NCI-H1048 (cell line): ENCODE measurements around the gene HYOU1.
"Not testable (repeated sequence)": the region's sequence is repeated elsewhere in the genome, so short reads cannot be mapped to it uniquely, and the experiment has no call there.

ENCODE experiments used
- DNase-seq: peaks from one replicate; lab custom pipeline; 2025; lab: John Stamatoyannopoulos, UW

HYOU1 gene, protein sequence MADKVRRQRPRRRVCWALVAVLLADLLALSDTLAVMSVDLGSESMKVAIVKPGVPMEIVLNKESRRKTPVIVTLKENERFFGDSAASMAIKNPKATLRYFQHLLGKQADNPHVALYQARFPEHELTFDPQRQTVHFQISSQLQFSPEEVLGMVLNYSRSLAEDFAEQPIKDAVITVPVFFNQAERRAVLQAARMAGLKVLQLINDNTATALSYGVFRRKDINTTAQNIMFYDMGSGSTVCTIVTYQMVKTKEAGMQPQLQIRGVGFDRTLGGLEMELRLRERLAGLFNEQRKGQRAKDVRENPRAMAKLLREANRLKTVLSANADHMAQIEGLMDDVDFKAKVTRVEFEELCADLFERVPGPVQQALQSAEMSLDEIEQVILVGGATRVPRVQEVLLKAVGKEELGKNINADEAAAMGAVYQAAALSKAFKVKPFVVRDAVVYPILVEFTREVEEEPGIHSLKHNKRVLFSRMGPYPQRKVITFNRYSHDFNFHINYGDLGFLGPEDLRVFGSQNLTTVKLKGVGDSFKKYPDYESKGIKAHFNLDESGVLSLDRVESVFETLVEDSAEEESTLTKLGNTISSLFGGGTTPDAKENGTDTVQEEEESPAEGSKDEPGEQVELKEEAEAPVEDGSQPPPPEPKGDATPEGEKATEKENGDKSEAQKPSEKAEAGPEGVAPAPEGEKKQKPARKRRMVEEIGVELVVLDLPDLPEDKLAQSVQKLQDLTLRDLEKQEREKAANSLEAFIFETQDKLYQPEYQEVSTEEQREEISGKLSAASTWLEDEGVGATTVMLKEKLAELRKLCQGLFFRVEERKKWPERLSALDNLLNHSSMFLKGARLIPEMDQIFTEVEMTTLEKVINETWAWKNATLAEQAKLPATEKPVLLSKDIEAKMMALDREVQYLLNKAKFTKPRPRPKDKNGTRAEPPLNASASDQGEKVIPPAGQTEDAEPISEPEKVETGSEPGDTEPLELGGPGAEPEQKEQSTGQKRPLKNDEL

DNA sequence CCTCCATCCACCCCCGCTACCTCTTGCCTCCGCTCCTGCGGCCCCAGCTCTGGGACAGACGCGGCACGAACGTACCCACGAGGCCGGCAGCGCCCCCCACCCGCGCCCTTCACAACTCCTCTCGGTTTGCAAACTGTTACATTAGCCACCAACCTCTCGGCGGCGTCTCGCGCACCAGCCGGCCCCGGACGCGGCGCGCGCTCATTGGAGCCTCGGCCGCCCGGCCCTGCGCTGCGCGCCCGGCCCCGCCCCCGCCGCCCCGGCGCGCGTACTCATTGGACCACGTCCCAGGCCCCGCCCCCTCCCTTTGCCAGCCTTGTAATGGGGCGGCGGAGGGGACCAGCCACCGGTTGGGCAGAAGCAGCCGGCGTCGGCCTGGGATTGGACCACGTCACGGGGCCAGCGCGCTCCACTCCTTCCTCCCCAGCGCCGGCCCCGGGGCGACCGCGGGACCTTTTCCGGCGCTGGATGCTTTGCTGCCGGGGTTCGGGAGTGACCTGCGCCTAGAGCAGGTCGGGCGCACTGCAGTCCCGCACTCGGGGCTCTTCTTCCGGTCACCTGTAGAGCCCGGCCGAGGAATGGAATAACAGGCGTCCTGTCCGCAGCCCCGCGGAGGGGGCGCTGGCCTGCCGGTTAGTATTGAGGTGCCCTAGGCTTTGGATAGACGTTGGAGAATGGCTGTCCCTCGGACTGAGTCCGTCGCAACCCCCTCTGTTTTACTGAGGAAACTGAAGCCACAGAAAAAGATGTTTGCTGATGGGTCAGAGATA is at the start of gene HYOU1:
Gene HYOU1, minus strand, starts transcription at position 206 of the 770 bp plus-strand sequence. CDS start 1,045 bp downstream, outside the sequence.
- peak; percentile 97 for DNase-seq

DNA sequence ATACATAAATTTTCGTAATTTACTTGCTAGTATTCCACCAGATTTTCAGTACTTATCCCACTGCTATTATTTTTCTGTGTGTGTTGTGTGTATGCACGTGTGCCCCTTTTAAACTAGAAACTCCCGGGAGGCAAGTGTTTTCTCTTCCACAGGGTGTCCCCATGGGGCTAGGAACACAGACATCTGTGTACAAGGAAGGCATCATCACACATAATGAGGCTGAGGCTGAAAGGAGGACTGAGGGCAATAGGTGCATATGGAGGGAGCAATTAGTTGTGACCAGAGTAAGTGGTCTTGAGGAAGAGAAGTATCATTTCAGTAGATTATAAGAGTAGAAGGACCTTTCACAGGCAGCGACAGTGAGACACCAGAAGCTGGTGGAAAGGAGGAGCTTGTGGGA is 46.8 kb upstream of the HYOU1 start:
- DNase-seq, result no peak

DNA sequence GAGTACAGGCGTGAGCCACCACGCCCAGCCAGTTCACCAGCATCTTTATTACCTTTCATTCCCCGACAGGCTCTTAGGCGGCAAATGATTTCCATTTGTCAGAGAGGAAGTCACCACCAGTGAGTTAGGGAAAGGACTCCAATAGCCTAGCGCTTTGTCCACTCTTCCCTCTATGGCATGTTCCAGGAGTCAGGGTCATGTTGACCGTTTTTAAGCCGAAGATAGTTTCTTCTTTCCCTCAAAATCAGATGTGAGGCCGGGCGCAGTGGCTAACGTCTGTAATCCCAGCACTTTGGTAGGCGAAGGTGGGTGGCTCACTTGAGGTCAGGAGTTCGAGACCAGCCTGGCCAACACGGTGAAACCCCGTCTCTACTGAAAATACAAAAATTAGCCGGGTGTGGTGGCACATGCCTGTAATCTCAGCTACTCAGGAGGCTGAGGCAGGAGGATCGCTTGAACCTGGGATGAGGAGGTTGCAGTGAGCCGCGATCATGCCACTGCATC is 46.2 kb upstream of the HYOU1 start:
- DNase-seq, result not testable (repeated sequence)

DNA sequence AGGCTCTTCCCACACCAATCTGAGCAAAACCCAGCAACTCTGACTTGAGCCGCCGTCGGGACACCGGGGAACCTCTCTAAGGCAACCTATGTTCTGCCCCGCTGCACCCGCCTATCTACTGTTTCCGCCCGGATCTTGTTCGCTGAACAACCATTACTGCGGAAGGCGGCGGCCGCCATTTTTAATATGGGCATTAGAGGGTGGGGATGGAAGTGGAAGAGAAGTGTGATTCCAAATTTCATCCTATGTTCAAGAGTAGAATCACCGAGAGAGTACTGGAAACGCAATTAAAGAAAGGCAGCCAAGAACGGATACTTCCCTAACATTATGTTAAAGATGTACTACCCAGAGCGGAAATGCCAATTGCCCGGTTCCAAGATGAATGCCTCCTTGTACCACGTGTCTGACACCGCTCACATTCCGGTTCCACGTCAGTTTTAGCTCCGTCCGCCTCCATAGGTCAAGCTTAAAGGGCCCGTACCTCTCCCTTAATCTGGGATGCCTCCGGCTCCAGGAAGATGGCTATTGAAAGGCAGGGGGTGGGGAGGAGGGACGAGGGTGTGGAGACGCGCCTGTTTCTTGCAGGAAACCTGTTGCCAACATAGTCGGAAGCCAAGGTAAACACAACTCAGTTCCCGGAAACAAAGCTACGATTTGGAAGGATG is 44.9 kb upstream of the HYOU1 start, which contains the start of gene DPAGT1:
Gene DPAGT1, minus strand, starts transcription at position 95 of the 665 bp plus-strand sequence. CDS start 198 bp downstream, outside the sequence.
- peak; percentile 75 for DNase-seq

DNA sequence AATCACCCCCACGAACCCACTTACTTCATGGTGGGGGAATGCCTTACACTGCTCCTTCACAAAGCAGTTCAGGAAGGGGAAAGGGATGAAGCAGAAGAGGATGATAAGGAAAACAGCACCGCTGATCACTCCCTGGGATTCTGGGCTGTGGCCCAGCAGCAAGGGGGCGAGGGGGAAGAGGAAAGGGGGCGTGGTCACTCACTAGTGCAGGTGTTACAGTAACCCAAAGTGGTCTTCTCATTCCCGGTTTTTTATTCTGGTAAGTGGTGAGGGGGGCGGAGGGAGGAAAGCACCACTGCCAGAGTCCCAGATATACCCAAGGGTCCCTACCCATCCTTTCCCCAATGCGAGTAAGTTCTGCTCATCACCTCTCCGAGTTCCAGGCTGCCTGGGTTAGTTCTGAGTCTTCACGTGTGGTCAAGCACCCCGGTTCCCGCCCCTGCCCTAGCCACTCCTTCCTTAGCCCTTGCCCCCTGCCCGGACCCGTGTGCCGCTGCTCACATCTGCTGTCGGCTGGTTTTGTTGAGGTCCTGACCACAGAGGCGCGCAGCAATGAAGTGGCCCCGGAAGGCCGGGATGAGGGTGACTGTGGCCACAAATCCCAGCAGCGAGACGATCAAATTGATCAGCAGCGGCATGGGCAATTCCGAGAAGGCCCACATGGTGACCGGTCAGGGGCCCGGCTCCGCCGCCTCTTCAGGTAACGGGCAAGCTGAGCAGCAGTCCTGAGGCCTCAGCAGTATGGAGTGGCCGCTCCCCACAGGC is 44.2 kb upstream of the HYOU1 start:
- DNase-seq, result no peak

DNA sequence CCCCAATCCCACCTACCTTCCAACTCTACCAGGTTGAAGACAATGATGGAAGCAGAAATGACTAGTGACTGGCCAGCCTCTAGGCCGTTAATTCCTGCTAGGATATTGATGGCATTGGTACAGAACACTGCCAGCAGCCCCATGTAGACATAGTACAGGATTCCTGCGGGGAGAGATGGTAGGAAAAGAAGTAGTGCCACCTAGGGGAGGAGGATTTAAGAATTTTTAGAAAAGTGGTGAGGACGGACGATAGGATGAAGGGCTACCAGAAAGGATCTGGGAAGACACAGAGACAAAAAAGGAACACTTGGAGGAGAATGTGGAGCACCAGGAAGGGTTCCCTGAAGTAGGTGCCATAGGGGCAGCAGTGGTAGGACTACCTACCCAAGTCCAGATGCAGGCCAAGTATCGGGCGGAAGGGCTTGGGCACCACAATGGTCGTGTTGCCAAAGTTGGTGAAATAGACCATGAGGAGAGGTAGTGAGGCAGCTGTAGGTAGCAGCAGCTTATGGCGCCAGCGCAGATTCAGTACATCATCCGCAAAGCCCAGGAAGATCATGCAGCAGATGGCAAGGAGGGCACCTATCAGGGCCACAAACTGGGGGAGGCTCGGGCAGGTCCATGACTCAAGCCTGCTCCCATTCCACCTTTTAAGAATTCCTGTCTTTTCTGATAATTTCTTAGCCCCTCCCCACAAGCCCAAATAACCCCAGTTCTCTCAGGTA is 43.4 kb upstream of the HYOU1 start:
- DNase-seq, result no peak

DNA sequence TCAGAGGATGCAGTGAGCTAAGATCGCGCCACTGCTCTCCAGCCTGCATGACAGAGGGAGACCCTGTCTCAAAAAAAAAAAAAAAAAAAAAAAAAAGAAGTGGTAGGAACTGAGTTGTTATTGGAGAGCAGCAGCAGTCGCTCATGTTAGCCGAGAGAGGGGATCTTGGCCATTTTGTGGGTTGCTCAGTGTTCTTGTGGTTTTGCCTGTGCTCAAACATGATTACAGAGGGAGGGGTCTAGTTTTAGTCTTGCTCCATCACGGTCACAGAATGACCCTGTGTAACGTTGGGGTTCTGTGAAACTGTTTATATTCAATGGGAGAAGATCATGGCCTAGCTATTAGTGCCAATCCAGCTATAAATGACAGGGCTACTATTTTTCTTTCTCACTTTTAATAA is 42.7 kb upstream of the HYOU1 start:
- DNase-seq, result no peak

DNA sequence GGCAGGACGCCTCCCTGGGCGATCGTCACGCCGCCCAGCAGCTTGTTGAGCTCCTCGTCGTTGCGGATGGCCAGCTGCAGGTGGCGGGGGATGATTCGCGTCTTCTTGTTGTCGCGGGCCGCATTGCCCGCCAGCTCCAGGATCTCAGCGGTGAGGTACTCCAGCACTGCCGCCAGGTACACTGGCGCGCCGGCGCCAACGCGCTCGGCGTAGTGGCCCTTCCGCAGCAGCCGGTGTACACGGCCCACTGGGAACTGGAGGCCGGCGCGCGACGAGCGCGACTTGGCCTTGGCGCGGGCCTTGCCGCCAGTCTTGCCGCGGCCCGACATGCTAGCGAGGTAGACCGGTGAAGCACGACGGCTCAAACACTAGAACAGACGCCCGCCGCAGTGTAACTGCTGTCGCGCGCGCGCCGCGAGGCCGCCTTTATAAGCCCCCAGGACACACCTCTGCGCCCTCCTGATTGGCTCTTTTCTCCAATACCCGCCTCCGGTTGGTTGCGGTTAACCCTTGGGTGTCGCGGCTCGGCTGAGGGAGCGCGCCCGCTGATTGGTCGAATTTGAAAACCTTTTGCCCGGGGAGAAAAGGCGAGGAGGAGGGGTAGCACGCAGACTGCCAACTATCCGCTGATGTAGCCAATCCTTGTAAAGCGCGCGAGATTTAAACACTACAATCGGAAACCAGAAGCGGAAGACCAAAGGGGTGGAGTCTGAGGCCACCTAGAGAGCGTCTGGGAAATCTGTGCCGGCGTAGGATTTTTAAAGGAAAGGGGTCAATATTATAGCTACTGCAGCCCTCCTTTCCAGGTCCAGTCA is 38.3 kb upstream of the HYOU1 start:
- DNase-seq, result peak; percentile 97

DNA sequence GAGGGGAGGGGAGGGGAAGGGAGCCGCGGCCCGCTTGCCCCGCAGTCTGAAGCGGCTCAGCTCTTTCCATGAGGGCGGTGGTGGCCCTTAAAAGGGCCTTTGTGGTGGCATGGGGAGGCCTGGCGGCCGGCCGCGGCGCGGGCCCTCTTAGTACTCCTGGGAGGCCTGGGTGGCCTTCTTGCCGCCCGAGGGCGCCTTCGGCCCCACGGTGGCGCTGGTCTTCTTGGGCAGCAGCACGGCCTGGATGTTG is 37.7 kb upstream of the HYOU1 start:
- no peak for DNase-seq

DNA sequence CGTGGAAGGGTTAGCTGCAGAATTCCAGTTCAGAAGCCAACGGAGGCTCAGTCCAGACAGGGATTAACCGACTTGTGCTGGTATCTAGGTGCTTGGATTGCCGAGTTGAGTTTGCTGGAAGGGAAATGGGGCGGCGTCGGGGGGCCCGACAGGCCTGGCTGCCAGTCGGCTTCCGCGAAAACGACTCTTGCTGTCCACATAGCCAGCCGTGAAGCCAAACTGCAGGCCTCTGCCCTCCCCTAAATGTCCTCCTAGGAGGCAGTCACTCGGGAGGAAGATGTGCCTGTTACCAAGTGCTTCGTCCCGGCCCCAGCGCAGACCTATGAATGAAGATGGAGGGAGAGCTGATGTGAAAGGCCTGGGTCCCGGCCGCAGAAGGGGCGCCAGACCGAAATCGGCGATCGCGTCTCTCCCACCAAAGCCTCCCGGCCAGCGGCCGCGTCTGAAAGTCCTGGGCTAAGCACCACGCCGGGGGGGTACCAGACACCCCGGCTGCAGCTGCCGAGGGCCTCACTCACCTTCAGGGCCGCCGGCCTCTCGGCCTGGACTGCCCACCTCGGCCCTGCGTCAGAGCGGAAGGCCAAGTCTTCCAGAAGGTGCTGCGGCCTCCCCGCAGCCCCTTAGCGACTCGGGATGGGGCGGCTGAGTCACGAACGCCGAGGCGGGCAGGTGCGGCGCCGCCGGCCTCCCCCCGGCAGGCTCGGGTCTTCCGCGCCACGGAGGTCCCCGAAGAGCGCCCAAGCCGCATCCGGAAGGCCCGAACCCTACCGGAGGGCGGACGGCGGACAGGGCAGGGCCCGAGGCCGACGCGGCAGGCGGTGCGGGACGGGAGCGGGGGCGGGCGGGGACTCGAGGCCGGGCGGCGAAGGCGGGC is 37.2 kb upstream of the HYOU1 start:
- DNase-seq, result no peak

DNA sequence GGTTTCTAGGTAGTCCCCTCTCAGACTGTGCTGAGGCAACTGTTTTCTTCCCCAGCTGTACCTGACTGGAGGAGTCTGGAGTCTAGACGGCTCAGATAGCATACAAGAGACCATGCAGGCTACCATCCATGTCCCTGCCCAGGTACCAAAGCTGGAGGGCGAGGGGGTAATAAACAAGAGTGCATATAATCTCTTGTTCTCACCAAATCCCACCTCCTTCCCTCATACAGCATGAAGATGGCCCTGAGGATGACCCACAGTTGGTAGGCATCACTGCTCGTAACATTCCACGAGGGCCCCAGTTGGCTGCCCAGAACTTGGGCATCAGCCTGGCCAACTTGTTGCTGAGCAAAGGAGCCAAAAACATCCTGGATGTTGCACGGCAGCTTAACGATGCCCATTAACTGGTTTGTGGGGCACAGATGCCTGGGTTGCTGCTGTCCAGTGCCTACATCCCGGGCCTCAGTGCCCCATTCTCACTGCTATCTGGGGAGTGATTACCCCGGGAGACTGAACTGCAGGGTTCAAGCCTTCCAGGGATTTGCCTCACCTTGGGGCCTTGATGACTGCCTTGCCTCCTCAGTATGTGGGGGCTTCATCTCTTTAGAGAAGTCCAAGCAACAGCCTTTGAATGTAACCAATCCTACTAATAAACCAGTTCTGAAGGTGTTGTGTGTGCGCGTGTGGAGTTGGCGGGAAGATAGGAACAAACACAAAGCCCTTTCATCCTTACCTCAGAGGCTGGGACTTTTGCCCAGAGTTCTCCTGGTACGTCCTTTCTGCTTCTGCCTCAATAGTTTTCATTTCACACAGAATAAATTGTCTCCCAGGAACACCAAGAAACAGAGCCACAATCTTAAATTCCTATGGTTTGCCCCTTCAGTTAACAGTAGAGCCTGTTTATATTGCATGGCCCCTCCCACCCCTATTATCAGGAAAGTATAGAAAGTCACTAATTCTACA is 36.2 kb upstream of the HYOU1 start:
- no peak for DNase-seq

DNA sequence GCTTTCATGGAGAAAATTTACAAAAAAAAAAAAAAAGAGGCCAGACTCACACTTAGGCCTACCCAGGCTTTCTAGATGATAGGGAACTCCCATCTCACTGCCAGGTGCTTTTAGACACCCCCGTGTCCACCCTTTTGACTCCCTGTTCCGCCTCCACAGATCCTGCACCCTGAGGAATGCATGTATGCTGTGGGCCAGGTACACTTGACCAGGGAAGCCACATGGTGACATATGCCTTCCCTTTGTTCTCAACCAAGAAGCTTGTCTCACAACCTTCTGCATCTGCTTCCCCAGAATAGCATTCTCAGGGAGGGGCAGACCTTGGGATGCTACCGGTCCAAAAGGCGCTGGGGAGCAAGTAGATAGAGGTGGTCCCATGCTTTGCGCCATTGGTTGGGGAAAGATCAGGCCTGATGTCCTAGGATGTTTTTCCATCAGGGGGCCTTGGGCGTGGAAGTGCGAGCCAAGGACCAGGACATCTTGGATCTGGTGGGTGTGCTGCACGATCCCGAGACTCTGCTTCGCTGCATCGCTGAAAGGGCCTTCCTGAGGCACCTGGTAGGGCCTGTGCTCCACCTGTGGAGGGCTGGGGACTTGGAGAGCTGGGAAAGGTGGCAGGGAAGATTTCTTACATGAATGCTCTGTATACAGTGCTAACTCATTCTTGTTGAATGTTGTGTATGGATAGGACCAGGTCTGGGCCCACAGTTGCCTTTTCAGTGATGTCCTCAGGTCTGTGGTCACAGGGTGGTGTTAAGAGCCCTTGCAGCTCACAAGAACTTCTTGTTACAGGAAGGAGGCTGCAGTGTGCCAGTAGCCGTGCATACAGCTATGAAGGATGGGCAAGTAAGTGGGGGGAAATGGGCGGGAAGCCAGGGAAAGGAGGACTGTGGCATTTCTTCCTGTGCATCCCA is 35.2 kb upstream of the HYOU1 start:
- no peak for DNase-seq

DNA sequence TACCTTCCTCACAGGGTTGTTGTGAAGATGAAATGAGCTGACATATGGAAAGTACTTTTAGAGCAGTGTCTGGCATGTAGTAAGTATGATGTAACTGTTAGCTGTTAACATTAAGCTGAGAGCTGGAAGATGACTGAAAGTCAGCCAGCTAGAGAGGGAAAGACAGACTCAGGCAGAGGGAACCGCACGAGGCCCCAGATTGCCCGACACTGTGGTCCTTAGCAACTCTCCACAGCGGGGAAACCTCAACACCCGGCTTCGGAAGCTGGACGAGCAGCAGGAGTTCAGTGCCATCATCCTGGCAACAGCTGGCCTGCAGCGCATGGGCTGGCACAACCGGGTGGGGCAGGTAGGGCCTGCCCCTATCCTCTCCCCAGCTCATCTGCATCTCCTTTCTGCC is 34.2 kb upstream of the HYOU1 start:
- DNase-seq, result no peak

DNA sequence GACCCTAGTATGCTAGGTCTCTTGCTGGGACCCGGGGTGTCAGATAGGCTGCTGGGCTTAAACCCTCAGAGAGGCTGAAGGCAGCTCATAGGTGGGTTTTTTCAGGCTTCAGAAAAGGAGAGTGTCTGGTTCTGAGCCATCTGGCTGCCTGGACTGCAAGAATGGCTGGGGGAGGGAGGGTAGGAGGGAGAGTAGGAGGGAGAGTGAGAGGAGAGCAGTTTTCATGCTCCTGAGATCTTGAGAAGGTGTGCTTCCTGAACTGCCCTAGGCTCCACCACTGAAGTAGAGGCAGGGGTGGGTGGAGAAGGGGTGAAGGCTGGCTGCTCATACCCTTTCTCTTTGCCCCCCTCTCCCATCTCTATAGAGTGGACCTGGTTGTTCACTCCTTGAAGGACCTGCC is 32.3 kb upstream of the HYOU1 start:
- DNase-seq, result no peak

DNA sequence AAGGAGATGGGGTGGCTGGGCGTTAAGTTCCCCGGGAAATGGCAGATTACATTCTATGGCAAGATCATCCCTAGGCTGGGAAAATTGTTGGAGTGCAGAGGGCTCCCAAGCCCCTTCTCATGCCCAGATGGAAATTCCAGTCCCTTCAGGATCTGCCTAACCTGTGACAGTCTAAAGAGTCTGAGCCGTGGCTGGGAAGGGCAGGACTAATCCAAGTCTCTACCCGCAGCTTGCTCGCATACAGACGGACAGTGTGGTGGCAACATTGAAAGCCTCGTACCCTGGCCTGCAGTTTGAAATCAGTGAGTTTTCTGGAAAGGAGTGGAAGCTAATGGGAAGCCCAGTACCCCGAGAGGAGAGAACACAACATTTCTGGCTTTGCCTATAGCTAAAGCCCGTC is 31.4 kb upstream of the HYOU1 start:
- DNase-seq, result no peak

DNA sequence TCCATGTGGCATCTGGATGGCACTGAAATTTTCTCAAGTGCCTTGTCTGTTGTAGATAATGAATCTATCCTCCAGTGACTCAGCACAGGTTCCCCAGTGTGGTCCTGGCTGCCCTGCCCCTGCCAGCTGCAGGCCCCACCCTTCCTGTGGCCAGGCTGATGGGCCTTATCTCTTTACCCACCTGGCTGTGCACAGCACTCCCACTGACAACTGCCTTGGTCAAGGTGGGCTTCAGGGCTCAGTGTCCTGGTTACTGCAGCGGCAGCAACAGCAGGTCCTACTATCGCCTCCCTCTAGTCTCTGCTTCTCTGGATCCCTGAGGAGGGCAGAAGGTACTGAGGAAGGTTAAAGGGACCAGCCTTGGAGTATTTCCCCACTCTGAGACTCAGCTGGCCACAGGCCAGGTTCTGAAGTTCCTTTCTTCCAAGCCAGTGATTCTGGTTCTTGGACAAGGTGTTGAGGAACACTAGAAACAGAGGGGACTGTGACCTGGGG is 30.8 kb upstream of the HYOU1 start:
- no peak for DNase-seq
